NCI-H1694 (cell line): ENCODE results near the gene PRKACG.

ENCODE experiments used
- DNase-seq: peaks from one replicate; lab custom pipeline; 2025; lab: John Stamatoyannopoulos, UW

The PRKACG gene

GRCh38 chr9:68981789-68982188 lies 32.1 kb downstream of the PRKACG start:
- no peak for DNase-seq

- DNase-seq = no peak
These were observed 33.5 kb downstream of the PRKACG start for GRCh38 chr9:68980341-68980914.

GRCh38 chr9:68979538-68980314 lies 34.2 kb downstream of the PRKACG start:
- DNase-seq = no peak

GRCh38 chr9:68978501-68978900 lies 35.4 kb downstream of the PRKACG start:
- DNase-seq = no peak

- no peak for DNase-seq
These were observed 35.8 kb downstream of the PRKACG start for GRCh38 chr9:68978066-68978465.

GRCh38 chr9:68975365-68976043 lies 38.4 kb downstream of the PRKACG start:
- no peak for DNase-seq

- DNase-seq = no peak
These were observed 39.0 kb downstream of the PRKACG start for GRCh38 chr9:68974901-68975300.

GRCh38 chr9:68974431-68974830 lies 39.5 kb downstream of the PRKACG start:
- DNase-seq = no peak

GRCh38 chr9:68973619-68974018 lies 40.3 kb downstream of the PRKACG start:
- no peak for DNase-seq

GRCh38 chr9:68970151-68970550 lies 43.8 kb downstream of the PRKACG start:
- no peak for DNase-seq

GRCh38 chr9:68969538-68969937 lies 44.4 kb downstream of the PRKACG start:
- no peak for DNase-seq

- DNase-seq = no peak
These were observed 46.1 kb downstream of the PRKACG start for GRCh38 chr9:68967800-68968199.

- no peak for DNase-seq
These were observed 47.4 kb downstream of the PRKACG start for GRCh38 chr9:68966496-68966944.

GRCh38 chr9:68964765-68965164 lies 49.1 kb downstream of the PRKACG start:
- no peak for DNase-seq

- no peak for DNase-seq
These were observed 49.8 kb downstream of the PRKACG start for GRCh38 chr9:68964102-68964541.

GRCh38 chr9:68963416-68963815 lies 50.5 kb downstream of the PRKACG start:
- DNase-seq = no peak
